Astrocyte of the cerebellum (primary cell): ENCODE measurements around the gene DPP6.

ENCODE experiments used
- DNase-seq: peaks from one replicate; pipeline ENCODE4 v3.0.0-alpha.2; 2011; ENCODE audit warnings: low read depth
- H3K4me3 ChIP-seq: 2 replicates; pipeline ENCODE4 v1.5.1; 2011; ENCODE audit warnings: mild to moderate bottlenecking, low read depth, low read length, moderate library complexity
- CTCF ChIP-seq: IDR thresholded peaks from 2 replicates; pipeline ENCODE4 v1.5.1; 2012; ENCODE audit warnings: low read length, low read depth, moderate library complexity, mild to moderate bottlenecking; ENCODE audit errors: missing control alignments
- in situ Hi-C: cut with HindIII; loops from 2 replicates; pipeline ENCODE4 v1.10.0; 2017; ENCODE audit warnings: low sequenced_read_pairs

Gene DPP6

GRCh38 chr7:154874409-154875113, 822.4 kb downstream of the DPP6 start:
- DNase-seq, result no peak
- in situ Hi-C loops, result no loop called here
- no peak for TF ChIP-seq CTCF
- H3K4me3 ChIP-seq, result no peak overlapping the region

- no peak overlapping the region for H3K4me3 ChIP-seq
- no peak for TF ChIP-seq CTCF
- in situ Hi-C loops, result no loop called here
- DNase-seq, result no peak
Observed at GRCh38 chr7:154875297-154875696, 823.1 kb downstream of the DPP6 start.

GRCh38 chr7:154876516-154876915, 824.3 kb downstream of the DPP6 start:
- TF ChIP-seq CTCF, result no peak
- in situ Hi-C loops, result no loop called here
- H3K4me3 ChIP-seq, result no peak overlapping the region
- DNase-seq, result no peak

GRCh38 chr7:154877031-154877430, 824.8 kb downstream of the DPP6 start:
- TF ChIP-seq CTCF, result no peak
- no peak for DNase-seq
- H3K4me3 ChIP-seq, result no peak overlapping the region
- in situ Hi-C loops, result no loop called here

GRCh38 chr7:154879629-154880028, 827.4 kb downstream of the DPP6 start:
- in situ Hi-C loops, result no loop called here
- TF ChIP-seq CTCF, result no peak
- no peak overlapping the region for H3K4me3 ChIP-seq
- no peak for DNase-seq

GRCh38 chr7:154880513-154880912, 828.3 kb downstream of the DPP6 start:
- no peak overlapping the region for H3K4me3 ChIP-seq
- TF ChIP-seq CTCF, result no peak
- in situ Hi-C loops, result no loop called here
- no peak for DNase-seq
